Measurements from ENCODE around the gene HOXD9. TPM values are rescaled to one million over a fixed set of nuclear protein-coding genes. Genes with fewer than 3 reads are reported as not detected.

Gene HOXD9
- total and polyA plus RNA-seq, 4 experiments from 2014 or later, result not detected

DNA sequence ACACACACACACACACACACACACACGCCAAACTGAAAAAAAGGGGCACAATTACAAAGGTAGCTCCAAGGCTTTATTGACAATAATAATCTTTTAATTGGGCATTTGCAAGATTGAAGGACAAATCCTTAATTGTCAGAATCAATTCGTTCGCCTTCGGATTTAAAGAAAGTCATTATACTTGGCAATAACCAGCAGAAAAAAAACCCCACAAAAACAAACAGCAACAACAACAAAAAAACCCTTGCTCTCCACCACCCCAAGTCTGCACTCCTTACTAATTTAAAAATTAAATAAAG is 5.2 kb downstream of the HOXD9 start:
- Histone ChIP-seq H3K27me3 (ENCODE audit: insufficient read depth, low read length) (peaks cover 79% of the 10 kb centered on the region), H3K36me3 (ENCODE audit: insufficient read depth, low read length) (no peaks in the 10 kb centered on the region), H3K9me3 (ENCODE audit: control insufficient read depth in 1 of 2, low read length in 2 of 2) (no peaks in the 10 kb centered on the region), H3K27ac (ENCODE audit: low read depth, low read length) (no peak overlapping the region), H3K4me1 (ENCODE audit: insufficient read depth, low read length) (peaks cover 37% of the 10 kb centered on the region), H3K4me3 (ENCODE audit: low read length in 2 of 2) (no peak overlapping the region)
- H3K9me3 Mint-ChIP-seq, result peaks cover 0 to 44% (median 11%) of the 10 kb centered on the region in 8 donors
- peaks cover 14 to 47% (median 29%) of the 10 kb centered on the region in 4 donors for H3K4me1 Mint-ChIP-seq
- peak overlapping the region in 3 of 7 donors; percentile 6 to 89 (median 25) for H3K27ac Mint-ChIP-seq
- ChIA-PET CTCF (ENCODE audit: partially characterized antibody) (interaction anchor here (0.6 to 4.3 kb wide), 28 partner anchors 8 to 1636 kb away, joined by 3 to 127 read pairs (median 5); no protein-coding TSS in a partner anchor), POLR2A (ENCODE audit: partially characterized antibody) (interaction anchor here (2.2 kb wide), 1 partner anchor 327 kb away, joined by 12 read pairs; no protein-coding TSS in a partner anchor)
- intact Hi-C loops (cut with micrococcal nuclease), result loop anchor here (1.0 to 5.0 kb wide), 7 partner anchors 328 to 1289 kb away; no protein-coding TSS in a partner anchor
- H3K27me3 Mint-ChIP-seq, result peaks cover 63 to 64% of the 10 kb centered on the region in 2 donors
- H3K4me3 Mint-ChIP-seq, result peak overlapping the region in 2 of 8 donors; percentile 63 to 68
- peaks cover 0 to 5% of the 10 kb centered on the region in 2 donors for H3K36me3 Mint-ChIP-seq
- DNase-seq, result no peak

DNA sequence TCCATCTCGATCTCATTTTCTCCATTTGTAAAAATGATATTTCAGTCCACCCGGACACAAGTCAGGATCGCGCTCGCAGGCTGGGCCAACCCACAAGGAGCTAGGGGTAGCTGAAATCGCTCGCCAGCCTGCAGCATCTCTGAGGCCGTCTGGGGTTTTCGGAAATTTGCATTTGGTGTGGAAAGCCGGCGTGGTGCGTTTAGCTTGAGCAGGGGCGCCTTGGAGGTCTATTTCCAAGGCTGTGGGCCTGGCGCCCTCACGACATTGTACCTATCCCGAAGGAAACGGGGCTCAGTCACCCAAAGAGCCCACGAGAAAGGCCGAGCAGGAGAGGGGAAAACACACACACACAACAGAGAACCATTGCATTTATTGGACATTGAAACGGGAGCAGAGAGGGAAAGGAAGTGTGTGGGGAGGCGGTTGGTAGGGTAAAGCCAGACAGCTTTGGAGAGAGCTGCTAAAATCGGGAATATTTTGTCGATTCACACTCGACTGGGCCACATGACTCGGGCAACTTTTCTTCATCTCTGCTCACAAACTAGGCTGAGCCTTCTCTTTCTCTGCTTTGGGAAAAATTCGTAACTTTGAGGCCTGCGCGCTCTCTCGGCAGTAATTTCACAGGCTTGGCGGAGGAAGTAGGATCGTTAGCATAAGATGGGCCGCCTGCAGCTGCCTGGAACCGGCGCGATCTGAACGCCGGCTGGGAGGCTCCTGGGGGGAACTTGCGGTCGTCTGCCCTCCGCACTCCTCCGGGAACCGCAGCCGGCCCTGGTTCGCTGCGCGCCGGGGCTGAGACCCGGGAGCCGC is 5.9 kb downstream of the HOXD9 start:
- Mint-ChIP-seq H3K27ac (peak overlapping the region in 6 of 7 donors; percentile 26 to 89 (median 68)), H3K4me3 (peak overlapping the region; percentile 48 to 82 (median 66)), H3K27me3 (peaks cover 67 to 70% of the 10 kb centered on the region in 2 donors), H3K9me3 (peaks cover 0 to 46% (median 13%) of the 10 kb centered on the region in 8 donors), H3K4me1 (peaks cover 14 to 49% (median 31%) of the 10 kb centered on the region in 4 donors), H3K36me3 (peaks cover 0 to 5% of the 10 kb centered on the region in 2 donors)
- ChIA-PET CTCF (ENCODE audit: partially characterized antibody) (interaction anchor here (0.6 to 4.3 kb wide), 14 partner anchors 8 to 1428 kb away, joined by 3 to 127 read pairs (median 6); no protein-coding TSS in a partner anchor), POLR2A (ENCODE audit: partially characterized antibody) (no interaction called here)
- Histone ChIP-seq H3K27me3 (ENCODE audit: insufficient read depth, low read length) (peaks cover 85% of the 10 kb centered on the region), H3K27ac (ENCODE audit: low read depth, low read length) (no peak overlapping the region), H3K36me3 (ENCODE audit: insufficient read depth, low read length) (no peaks in the 10 kb centered on the region), H3K4me1 (ENCODE audit: insufficient read depth, low read length) (peaks cover 34% of the 10 kb centered on the region), H3K4me3 (ENCODE audit: low read length in 2 of 2) (no peak overlapping the region), H3K9me3 (ENCODE audit: control insufficient read depth in 1 of 2, low read length in 2 of 2) (no peaks in the 10 kb centered on the region)
- intact Hi-C loops (cut with micrococcal nuclease), result loop anchor here (5.0 kb wide), 1 partner anchor 1034 kb away; no protein-coding TSS in a partner anchor
- DNase-seq, result no peak

DNA sequence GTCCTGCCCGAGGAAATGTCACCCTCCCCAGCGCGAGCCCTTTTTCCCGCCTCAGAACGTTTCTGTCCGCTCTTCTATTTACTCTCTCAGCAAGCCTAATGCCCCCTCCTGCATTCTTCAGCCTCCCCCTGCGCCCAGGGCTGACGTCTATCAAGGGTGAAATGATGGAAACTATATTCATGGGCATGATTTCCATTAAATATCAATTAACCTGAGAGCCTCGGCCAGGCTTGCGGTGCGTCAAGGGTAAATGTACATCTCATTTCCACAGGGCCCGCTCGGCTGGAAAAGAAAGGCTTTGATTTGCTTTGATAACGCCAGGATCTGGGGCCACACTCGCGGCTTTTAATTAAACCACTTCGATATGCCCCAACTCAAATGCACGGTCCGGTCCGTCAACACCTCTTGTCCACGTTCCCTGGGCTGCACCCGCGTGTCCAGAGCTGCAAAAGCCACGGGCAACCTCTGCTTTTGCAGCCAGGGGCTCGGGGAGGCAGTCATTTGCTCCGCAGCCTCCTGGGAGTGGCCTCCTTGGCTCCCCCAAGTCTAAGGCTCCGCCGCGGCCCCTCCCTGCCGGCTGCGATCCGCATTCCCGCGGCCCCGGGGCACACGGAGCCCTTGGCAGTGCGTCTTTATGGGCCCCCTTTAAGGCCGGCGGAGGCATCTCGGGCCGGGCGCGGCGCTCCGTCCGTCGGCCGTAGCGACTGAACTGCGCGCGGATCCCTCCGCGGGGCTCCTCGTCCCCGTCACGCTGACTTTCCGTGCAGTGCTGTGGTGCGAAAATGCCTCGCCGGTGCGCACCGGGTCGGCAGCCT is 6.7 kb downstream of the HOXD9 start, which contains the start of gene HOXD8:
Gene HOXD8 (plus strand): TSS at position 724 of the 815 bp plus-strand sequence. CDS start 662 bp downstream, outside the sequence.
- Mint-ChIP-seq H3K27ac (peak within 1 kb of the TSS in 5 of 7 donors; percentile 42 to 89 (median 87)), H3K4me3 (peak within 1 kb of the TSS; percentile 48 to 82 (median 70)), H3K4me1 (peaks cover 14 to 42% (median 27%) of the 10 kb centered on the region in 4 donors), H3K9me3 (peaks cover 0 to 39% (median 13%) of the 10 kb centered on the region in 8 donors), H3K27me3 (peaks cover 68 to 71% of the 10 kb centered on the region in 2 donors), H3K36me3 (peaks cover 0 to 3% of the 10 kb centered on the region in 2 donors)
- Histone ChIP-seq H3K4me1 (ENCODE audit: insufficient read depth, low read length) (peaks cover 34% of the 10 kb centered on the region), H3K9me3 (ENCODE audit: control insufficient read depth in 1 of 2, low read length in 2 of 2) (no peaks in the 10 kb centered on the region), H3K27me3 (ENCODE audit: insufficient read depth, low read length) (peaks cover 84% of the 10 kb centered on the region), H3K27ac (ENCODE audit: low read depth, low read length) (no peak within 1 kb of the TSS), H3K4me3 (ENCODE audit: low read length in 2 of 2) (no peak within 1 kb of the TSS), H3K36me3 (ENCODE audit: insufficient read depth, low read length) (no peaks in the 10 kb centered on the region)
- no peak for DNase-seq
- CTCF ChIA-PET (ENCODE audit: partially characterized antibody), result interaction anchor here (3.6 to 4.3 kb wide), 3 partner anchors 325 to 1020 kb away, joined by 30 to 127 read pairs (median 72); no protein-coding TSS in a partner anchor
- intact Hi-C loops (cut with micrococcal nuclease), result loop anchor here (5.0 kb wide), 1 partner anchor 1033 kb away; no protein-coding TSS in a partner anchor
- POLR2A ChIA-PET (ENCODE audit: partially characterized antibody), result no interaction called here

GRCh38 chr2:176129813-176130146 is 7.3 kb downstream of the HOXD9 start:
- Mint-ChIP-seq H3K9me3 (peaks cover 0 to 39% (median 13%) of the 10 kb centered on the region in 8 donors), H3K4me1 (peaks cover 14 to 42% (median 27%) of the 10 kb centered on the region in 4 donors), H3K27ac (no peak overlapping the region), H3K27me3 (peaks cover 68 to 70% of the 10 kb centered on the region in 2 donors), H3K36me3 (peaks cover 0 to 3% of the 10 kb centered on the region in 2 donors), H3K4me3 (peak overlapping the region in 6 of 8 donors; percentile 17 to 67 (median 51))
- no peaks in the 10 kb centered on the region for H3K36me3 ChIP-seq (ENCODE audit: insufficient read depth, low read length)
- no peak overlapping the region for H3K4me3 ChIP-seq (ENCODE audit: low read length in 2 of 2)
- peaks cover 34% of the 10 kb centered on the region for H3K4me1 ChIP-seq (ENCODE audit: insufficient read depth, low read length)
- ChIA-PET CTCF (ENCODE audit: partially characterized antibody) (interaction anchor here (1.3 to 4.4 kb wide), 5 partner anchors 318 to 1019 kb away, joined by 3 to 127 read pairs (median 30); no protein-coding TSS in a partner anchor), POLR2A (ENCODE audit: partially characterized antibody) (no interaction called here)
- intact Hi-C loops (cut with micrococcal nuclease), result loop anchor here (5.0 kb wide), 2 partner anchors 127 to 1033 kb away; partner anchors contain the start of gene LNPK
- no peak for DNase-seq
- peaks cover 84% of the 10 kb centered on the region for H3K27me3 ChIP-seq (ENCODE audit: insufficient read depth, low read length)
- H3K27ac ChIP-seq (ENCODE audit: low read depth, low read length), result no peak overlapping the region
- H3K9me3 ChIP-seq (ENCODE audit: control insufficient read depth in 1 of 2, low read length in 2 of 2), result no peaks in the 10 kb centered on the region

DNA sequence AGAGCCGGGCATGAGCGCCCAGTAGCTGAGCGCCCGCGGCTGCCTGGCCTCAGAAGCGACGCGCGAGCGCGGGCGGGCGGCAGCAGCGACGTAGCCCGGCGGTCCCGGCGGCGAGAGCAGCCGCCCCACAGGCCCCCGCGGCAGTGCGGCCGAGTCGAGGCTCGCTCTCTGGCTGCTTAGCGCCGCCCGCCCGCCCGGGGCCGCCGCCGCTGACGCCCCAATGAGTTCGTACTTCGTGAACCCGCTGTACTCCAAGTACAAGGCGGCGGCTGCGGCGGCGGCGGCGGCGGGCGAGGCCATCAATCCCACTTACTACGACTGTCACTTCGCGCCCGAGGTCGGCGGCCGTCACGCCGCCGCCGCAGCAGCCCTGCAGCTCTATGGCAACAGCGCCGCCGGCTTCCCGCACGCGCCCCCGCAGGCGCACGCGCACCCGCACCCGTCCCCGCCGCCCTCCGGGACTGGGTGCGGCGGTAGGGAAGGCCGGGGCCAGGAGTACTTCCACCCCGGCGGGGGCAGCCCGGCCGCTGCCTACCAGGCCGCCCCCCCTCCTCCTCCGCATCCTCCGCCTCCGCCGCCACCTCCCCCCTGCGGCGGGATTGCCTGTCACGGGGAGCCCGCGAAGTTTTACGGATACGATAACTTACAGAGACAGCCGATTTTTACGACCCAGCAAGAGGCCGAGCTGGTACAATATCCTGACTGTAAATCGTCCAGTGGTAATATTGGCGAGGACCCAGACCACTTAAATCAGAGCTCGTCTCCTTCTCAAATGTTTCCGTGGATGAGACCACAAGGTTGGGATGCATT is 7.8 kb downstream of the HOXD9 start:
- Histone ChIP-seq H3K4me1 (ENCODE audit: insufficient read depth, low read length) (peaks cover 34% of the 10 kb centered on the region), H3K4me3 (ENCODE audit: low read length in 2 of 2) (no peak overlapping the region), H3K27me3 (ENCODE audit: insufficient read depth, low read length) (peaks cover 84% of the 10 kb centered on the region), H3K9me3 (ENCODE audit: control insufficient read depth in 1 of 2, low read length in 2 of 2) (no peaks in the 10 kb centered on the region), H3K36me3 (ENCODE audit: insufficient read depth, low read length) (no peaks in the 10 kb centered on the region), H3K27ac (ENCODE audit: low read depth, low read length) (no peak overlapping the region)
- POLR2A ChIA-PET (ENCODE audit: partially characterized antibody), result interaction anchor here (1.0 kb wide), 1 partner anchor 35 kb away, joined by 5 read pairs; no protein-coding TSS in a partner anchor
- intact Hi-C loops (cut with micrococcal nuclease), result loop anchor here (5.0 kb wide), 1 partner anchor 128 kb away; the partner anchor contains the start of gene LNPK
- H3K4me3 Mint-ChIP-seq, result peak overlapping the region in 7 of 8 donors; percentile 50 to 82 (median 72)
- peaks cover 68 to 71% of the 10 kb centered on the region in 2 donors for H3K27me3 Mint-ChIP-seq
- CTCF ChIA-PET (ENCODE audit: partially characterized antibody), result interaction anchor here (0.5 to 4.4 kb wide), 9 partner anchors 10 to 1018 kb away, joined by 3 to 32 read pairs (median 6); no protein-coding TSS in a partner anchor
- peaks cover 0 to 39% (median 14%) of the 10 kb centered on the region in 8 donors for H3K9me3 Mint-ChIP-seq
- H3K27ac Mint-ChIP-seq, result peak overlapping the region in 1 of 7 donors; percentile 88
- H3K4me1 Mint-ChIP-seq, result peaks cover 15 to 48% (median 28%) of the 10 kb centered on the region in 4 donors
- DNase-seq, result peak in 1 of 5 donors; percentile 49
- H3K36me3 Mint-ChIP-seq, result peaks cover 3% of the 10 kb centered on the region in 2 donors
